Esophagus mucosa (tissue), 1 donor: ENCODE results near the gene MICAL2. TPM values are rescaled to one million over a fixed set of nuclear protein-coding genes. Genes with fewer than 3 reads are reported as not detected.

Experiments used
- ATAC-seq: fragments of 200-7000 bp; cut with Tn5 transposase; one replicate; pipeline ENCODE4 v1.9.1; 2020
- total RNA-seq: library from RNA; stranded (reverse); gene quantifications from one replicate; pipeline ENCODE4 v1.2.4, GENCODE V29; 2023
- donor health status: DM: yes; HTN: yes; CAD: no.

MICAL2 gene
- total RNA-seq, 1 donor from 2014 or later = 15.5 TPM

DNA sequence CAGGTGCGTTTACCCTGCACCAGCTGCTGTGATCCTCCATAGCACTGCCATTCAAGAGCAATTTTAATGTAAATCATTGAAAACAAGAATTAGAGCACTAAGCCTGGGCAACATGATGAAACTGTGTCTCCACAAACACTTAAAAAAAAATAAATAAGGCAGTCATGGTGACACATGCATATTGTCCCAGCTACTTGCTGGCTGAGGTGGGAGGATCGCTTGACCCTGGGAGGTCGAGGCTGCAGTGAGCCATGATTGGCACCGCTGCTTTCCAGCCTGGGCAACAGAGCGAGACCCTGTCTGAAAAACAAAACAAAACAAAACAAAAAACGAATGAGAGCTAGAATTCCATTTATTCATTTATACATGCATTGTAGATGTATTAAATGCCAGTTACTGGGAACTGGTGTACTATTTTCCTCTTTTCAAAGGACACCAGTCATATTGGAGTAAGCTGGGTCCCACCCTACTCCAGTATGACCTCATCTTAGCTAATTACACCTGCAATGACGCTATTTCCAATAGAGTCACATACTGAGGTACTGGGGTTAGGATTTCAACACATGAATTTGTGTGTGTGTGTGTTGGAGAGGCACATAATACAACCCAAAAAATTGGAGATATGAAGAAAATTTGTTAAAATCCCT, 101.9 kb downstream of the MICAL2 start:
- ATAC-seq = no peak

DNA sequence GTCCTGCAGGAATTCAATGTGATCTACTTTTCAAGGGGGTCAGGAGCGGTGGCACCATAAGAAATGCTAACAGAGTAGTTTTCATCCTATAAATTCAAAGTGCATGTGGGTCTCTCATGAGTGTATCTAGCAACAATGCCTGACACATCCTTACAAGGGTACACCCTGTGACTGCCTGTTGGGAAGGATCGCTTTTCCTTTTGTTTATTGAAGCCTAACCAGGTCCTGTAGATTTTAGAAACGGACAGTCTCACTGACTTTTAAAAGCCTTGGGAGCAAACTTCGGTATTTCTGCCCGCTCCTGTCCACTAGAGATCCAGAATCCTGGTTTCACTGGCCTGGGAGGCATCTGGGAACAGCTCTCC, 102.4 kb downstream of the MICAL2 start:
- ATAC-seq = no peak

DNA sequence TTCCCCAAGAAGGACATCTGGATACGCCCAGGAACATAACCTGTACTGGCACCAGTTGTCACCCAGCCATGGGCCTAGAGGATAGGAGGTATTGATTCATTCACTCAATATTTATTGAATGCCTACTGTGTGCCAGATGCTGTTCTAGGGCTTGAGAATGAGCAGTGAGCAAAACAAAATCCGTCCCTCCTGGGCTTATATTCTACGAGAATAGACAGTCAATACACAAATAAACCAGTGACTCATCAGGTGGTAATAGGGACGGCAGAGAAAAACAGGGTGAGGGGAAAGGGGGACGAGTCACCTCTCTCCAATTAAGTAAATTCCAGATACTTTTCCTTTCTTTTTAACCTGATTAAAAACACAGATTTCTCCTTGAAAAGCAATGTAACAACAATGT, 103.5 kb downstream of the MICAL2 start:
- ATAC-seq = no peak

DNA sequence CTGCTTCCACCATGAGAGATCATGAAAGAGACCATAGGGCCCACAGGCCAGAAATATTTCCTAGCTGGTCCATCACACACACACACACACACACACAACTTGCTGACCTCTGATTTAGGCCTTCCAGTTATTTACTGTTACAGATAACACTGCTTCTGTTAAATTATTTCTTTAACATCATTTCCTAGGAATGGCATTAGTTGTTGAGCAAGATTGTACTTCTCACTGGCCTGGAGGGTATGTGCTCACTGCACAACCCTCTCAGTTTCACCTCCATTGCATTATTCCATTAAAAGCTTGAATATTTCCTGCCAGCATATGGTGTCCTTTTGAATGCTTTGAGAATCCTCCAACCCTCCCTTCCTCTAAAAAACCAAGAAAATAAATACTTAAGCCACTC, 104.4 kb downstream of the MICAL2 start:
- no peak for ATAC-seq

DNA sequence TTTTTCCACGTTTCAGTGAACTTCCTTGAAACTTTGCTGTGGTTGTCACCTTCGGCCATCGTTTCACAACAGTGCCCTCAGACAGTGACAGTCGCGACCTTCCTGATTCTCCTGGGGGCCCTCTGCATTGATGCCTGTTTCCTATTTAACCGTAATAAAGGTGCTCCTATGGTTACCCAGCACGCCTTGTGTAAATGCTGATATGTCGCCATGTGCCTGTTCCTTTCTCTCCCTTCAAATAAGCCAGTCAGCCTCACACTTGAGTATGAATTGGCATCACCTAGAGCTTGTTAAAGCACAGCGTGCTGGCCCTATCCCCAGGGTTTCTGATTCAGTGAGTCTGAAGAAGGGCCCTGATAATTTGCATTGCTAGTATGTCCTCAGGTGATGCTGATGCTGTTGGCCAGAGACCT, 104.8 kb downstream of the MICAL2 start:
- ATAC-seq = no peak

DNA sequence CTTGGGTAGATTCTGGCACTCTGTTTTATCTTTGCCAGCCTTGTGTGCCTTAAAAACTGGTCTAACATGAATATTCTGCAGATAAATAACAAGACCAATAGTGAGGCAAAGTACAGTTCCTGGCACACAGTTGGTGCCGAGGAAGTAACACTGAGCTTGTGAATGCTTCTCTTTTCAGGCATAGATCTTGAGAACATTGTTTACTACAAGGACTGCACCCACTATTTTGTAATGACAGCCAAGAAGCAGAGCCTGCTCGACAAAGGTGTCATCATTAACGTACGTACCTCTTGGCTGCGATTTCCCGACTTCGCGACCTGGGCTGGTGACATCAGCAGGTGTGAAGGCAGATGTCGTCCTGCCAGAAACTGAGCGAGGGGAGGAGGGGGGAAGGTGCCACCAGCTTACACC, 105.7 kb downstream of the MICAL2 start:
- ATAC-seq = peak; percentile 71

DNA sequence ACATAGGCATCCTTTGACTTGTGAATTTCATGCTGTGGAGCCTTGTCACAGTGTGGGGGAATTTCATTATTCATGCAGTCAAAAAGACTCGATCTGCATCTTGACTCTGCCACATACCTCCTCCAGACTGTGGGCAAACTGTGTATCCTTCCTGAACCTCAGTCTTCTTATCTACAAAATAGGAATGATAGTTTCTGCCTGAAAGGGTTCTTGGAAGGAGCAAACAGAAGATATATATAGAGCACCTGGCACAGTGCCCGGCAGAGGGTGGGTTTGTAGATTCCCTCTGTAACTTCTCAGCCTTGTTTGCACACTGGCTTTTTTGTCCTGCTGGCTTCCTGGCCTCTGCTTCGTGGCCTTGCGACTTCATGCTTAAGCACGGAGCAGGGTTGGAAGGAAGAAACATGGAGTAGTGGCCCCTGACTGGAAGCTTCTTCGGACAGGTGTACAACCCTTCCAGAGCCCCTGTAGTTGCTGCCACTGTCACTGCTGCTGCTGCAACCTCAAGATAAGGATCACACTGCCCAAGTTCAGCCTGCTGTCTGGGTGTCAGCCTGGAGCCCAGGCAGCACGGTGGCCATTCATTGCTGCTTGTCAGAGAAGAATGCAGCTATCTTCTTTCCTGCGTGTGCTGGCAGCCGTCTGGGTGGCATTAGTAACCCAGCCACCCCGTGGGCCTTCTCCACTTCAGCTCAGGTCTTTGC, 106.4 kb downstream of the MICAL2 start:
- ATAC-seq = no peak

DNA sequence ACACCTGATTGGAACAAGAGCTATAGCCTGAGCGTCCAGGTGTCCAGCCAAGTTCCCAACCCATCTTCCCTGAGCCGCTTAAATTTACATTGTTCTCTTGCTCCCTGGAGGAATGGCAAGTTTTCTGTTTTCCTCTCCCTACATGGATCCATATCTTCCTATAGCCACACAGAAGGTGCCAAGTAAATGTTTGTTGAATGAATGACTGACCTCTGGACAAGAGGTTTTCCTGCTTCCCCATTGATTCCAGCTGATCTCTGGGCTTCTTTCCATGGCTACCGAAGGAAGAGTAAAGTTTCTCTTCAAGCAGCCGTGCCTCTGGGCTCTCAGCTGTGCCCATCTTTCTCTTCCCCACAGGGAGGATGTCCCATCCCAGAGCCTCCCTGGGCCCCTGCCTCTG, 107.5 kb downstream of the MICAL2 start:
- no peak for ATAC-seq

DNA sequence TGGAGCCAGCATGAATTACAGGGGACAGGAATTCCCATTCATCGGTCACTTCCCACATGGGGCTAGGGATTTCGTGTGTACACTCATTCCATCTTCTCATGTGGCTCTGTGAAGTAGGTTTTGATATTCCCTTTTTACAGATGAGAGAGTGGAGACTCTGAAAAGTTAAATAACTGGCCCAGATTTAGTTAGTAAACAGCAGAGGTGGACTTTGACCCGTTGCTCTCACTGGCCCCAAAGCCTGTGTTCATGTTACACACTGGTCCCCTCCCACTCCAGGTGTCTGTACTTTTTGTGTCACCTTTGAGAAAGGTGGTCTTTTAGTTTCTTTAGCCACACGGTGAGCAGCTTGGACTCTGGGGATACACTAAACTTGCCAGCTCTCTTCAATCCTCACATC, 108.5 kb downstream of the MICAL2 start:
- ATAC-seq = no peak

DNA sequence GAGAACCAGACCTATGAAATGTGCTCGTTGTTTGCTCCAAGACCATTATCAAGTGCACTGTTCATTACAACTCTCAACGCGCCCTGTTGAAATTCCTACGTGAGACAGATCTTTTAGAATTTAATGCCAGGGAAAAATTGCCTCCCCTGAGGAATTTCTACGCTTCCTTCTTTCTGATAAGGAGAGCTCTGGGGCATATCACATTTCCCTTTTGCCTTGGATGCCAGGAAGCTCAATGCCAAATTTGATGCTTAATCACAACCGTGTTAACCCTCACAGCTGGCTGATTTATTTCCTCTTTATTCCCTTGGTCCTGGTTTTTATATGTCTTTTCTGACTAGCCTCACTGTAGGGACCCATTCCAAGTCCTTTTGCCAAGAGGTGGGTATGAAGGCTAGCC, 109.4 kb downstream of the MICAL2 start:
- ATAC-seq = no peak

DNA sequence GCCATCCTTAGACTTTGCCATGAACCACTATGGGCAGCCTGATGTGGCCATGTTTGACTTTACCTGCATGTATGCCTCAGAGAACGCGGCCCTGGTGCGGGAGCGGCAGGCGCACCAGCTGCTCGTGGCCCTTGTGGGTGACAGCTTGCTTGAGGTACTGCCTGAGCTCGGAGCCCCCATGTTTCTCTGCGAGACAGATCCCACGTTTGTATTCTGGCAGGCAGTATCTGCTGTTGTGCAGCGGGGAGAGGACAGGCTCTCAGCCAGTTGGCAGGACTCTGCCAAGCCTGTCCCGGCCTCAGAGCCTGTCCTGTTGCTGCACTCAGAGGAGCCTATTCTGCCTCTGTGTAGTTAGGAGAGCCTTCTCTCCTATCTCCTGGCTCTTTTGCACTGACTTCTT, 109.9 kb downstream of the MICAL2 start:
- no peak for ATAC-seq

DNA sequence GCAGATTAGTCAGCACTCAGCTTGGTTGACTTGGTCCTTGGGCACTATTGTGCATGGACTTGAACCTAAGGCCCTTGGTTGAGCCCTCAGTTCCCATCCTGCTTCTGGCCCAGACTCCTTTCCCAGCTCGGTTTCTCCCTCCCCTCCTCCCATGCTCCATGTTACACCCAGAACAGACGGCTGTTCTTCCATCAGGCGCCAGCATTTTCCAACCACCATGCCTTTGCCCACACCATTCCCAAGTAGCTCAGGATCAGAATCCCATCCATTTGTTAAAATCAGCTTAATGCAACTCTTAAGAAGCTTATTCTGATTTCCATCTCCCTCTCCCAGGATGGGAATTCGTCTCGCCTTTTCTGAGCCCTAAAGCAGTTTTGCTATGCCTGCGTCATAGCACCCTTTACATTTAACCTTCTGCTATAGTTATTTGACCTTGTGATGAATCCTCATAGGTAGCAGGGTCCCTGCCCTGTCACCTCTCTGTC, 110.7 kb downstream of the MICAL2 start:
- ATAC-seq = no peak

DNA sequence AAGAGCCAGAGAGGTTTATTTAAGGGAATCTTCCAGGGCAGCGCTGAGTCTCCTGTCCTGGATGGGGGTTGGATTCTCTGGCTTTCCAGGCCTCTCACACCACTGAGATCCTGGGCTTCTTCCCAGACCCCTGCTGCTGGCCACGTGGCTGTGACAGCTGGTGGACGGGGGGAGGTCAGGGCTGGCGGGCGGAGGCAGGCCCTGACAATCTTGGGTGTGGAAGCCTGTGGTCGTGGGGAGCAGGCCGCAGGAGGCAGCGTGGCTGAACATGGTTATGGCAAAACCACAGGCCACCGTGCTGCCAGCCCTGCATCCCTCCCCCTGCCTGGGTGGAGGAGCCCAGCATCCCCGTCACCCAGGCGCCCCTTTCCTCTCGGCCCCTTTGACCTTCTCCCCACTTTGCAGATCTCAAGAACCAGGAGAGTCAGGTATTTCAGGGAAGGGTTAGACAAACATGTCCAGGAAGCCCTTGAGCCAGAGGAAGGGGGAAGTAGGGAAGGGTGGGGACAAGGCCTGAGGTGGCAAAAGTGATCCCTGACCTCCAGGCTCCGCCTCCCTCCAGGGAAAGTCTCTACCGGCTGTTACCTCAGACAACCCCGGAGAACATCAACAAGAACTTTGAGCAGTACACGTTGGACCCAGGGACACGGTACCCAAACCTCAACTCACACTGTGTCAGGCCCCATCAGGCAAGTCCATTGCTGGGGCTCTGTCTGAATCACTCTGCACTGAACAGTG, 111.8 kb downstream of the MICAL2 start:
- peak; percentile 44 for ATAC-seq

DNA sequence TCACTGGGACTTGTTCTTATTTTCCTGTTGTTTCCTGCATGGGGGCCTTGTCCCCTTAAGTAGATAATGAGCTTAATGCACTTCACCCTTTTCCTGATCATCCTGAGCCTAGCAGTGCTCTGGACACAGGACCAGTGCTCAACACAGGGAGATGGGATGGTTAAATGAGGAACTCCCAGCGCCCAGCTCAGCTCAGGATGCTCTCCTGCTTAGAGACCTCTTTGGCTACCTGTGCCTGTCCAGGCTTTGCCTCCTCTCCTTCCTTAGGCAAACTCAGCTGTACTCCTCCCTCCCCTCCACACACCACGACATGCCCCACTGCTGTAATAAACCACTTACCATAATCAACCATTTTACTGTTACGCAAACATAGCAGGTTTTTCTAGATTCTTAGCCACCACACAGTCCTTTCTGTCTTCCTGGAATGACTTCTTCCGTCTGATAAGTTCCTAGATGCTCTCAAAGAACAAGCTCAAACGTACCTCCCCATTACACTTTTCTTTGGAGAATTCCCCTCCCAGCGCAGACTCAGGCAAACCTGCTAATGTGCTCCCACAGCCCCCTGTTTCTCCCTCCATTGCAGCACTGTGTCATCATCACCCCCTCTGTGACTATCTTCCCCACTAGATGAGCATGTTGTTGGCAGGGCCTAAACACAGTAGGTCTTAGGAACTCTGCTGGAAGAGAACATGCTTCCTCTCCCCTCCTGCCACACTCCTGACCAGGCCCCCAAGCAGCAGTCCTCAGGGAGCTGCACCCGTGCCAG, 113.6 kb downstream of the MICAL2 start:
- ATAC-seq = peak; percentile 83

DNA sequence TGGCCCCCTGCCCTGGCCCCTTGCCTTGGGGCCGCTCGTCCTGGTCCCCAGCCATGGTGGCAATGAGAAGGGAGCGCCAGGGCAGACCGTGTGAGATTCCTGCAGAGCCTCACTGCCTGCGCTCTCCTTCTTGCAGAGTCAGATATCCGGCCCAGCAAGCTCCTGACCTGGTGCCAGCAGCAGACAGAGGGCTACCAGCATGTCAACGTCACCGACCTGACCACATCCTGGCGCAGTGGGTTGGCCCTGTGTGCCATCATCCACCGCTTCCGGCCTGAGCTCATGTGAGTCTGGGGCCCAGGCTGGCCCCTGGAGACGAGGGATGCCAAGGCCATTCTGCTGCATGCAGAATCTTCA, 114.1 kb downstream of the MICAL2 start:
- peak; percentile 62 for ATAC-seq

DNA sequence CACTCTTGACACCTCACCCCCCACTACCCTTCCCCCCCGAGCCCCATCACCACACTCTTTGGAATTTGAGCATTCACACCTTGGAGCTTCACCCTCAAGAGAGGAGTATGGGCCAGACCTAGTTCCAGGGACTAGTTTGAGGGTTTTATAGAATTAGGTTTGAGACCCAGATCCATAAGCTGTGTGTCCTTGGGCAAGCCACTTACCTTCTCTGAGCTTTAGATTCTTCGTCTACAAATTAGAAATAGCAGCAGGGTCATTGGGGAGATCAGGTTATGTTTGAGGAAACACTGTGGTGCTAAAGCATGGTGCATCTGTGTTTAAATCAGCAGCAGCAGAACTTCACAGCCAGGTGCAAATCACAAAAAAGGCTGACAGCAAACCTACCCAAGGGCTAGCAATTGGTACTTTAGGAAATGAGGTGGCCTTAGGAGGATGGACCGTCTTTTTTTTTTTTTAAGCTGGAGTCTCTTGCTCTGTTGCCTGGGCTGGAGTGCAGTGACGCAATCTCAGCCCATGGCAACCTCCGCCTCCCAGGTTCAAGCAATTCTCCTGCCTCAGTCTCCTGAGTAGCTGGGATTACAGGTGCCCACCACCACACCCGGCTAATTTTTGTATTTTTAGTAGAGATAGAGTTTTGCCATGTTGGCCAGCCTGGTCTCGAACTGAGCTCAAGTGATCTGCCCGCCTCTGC, 114.8 kb downstream of the MICAL2 start:
- no peak for ATAC-seq

DNA sequence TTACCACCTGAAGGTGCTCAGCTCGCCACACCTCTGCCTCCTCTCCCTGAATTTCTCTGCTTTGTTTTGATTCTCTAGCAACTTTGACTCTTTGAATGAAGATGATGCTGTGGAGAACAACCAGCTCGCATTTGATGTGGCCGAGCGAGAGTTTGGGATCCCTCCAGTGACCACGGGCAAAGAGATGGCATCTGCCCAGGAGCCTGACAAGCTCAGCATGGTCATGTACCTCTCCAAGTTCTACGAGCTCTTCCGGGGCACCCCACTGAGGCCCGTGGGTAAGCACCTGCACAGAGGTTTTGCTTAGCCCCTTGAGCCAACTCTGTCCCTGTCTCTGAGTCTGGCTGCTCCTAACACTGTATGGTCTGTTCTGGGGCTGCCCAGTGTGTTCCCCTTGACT, 115.7 kb downstream of the MICAL2 start:
- no peak for ATAC-seq

DNA sequence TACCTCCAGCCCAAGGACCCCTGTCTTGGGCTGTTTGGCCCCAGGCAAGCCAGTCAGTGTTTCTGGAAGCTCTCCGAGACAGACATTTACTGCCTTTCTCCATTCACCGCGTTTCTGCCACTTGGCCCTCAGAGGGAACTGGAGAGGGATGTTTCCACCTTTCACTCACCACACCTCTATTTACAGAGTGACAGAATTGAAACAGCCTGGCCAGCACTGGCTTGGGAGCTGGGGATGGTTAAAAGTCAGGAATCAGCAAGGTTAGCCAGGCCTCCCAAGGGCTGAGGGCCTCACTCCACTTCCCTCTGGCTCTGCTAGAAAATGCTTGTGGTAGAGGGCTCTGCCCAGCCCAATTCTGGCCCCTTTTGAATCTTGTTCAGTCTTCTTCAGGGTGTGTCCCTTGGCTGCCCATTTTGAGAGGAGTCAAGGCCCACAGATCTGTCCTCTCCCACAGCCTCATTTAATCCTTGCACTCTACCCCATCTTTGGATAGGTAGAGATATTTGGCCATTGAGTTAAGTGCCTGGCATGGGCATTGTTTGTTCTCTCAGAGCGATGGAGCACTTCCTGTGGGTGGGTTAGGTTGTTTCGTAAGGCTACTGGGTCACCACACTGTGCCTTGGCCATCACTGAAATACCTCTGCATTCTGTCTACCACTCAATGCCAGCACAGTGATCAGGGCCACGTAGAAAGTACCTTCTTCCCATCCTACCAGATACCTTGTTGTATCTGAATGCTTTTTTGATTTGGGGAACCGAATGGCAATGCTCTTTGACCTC, 119.2 kb downstream of the MICAL2 start:
- ATAC-seq = no peak

DNA sequence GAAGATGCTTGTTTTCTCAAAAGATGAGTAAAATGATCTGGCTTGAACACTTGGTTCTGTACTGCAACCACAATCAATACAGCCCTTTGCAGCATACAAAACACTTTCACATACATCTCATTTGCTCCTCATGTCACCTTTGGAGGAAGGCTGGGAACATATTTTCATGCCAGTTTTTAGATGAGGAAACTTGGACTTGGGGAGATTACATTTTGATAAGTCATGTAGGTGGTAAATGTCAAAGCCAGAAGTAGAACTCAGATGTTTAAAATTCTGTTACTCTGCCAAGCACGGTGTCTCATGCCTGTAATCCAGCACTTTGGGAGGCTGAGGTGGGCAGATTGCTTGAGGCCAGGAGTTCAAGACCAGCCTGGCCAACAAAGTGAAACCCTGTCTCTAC, 121.8 kb downstream of the MICAL2 start:
- ATAC-seq = no peak

DNA sequence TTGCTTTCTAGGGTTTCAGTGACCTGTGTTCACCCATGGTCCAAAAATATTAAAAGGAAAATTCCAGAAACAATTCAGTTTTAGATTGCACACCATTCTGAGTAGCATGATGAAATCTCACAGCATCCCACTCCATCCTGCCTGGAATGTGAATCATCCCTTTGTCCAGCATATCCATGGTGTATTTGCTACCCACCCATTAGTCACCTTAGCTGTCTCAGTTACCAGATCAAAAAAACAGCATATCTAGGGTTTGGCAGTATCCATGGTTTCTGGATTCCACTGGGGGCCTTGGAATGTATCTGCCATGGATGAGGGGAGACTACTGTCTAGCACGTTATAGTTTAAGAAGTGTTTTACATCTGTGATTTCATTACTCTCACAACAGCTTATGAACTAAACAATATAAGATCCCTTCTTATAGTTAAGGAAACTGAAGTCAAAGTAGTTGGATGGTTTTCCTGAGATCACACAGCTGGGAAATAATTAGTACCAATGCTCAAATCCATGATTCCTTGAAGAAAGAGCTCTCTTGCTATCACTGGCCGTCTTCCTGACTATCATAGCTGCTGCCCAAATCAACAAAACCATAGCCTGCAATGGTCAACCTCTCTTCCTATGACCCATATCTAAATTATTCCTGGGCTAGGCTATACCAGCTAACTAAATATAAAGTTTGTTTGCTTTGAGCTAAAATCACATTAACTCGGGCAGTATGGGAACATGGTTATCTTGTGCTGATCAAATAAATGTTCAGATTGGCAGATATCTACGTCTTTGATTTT, 122.6 kb downstream of the MICAL2 start:
- ATAC-seq = no peak

DNA sequence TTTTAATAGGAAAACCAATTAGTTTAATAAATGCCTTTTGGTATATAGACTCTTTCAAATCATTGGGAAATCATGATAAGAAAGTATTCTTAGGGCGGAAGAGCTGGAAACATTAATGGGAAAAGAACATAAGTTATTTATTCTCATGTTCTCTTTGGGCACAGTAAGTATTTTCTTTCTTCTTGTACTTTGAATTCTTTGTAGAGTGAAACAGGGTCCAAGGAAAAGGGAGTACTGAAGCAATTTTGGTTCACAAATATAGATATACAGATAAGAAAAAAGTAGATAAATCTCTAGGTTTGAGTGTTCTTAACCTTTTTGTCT, 123.2 kb downstream of the MICAL2 start:
- ATAC-seq = no peak
